ENCODE measurements around the gene MICAL2.

The MICAL2 gene

DNA sequence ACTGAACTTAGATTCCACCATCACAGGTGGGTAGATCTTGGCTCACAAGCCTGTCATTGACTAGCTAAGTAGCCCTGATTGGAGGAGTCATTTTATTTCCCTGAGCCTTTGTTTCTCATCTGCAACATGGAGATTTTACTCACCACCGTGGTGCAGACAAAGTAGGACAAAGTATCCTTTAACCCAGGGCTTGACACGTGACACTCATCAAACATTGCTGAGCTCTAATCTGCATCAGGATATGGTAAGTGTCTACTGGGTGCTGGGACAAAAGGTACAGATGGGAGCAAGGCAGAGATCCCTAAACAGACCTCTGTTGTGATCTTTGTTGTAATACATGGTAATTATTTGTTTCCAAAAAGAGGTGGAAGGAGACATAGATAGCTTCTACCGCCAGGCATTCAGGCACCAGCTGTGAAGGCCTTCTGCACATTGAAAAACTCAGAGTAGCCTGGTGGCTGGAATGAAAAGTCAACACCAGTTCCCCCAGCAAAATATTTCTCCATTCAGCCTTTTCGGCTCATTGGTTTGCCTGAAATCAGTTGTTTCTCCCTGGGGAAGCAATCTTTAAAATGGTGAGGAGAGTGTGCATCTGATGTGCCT lies 18.3 kb upstream of the MICAL2 start:
- DNase-seq, result no peak
- in situ Hi-C loops (cut with HindIII; ENCODE audit: low pct_ligation_motif_present, low pct_unique_long_range_greater_than_20kb, low sequenced_read_pairs), result no loop called here

DNA sequence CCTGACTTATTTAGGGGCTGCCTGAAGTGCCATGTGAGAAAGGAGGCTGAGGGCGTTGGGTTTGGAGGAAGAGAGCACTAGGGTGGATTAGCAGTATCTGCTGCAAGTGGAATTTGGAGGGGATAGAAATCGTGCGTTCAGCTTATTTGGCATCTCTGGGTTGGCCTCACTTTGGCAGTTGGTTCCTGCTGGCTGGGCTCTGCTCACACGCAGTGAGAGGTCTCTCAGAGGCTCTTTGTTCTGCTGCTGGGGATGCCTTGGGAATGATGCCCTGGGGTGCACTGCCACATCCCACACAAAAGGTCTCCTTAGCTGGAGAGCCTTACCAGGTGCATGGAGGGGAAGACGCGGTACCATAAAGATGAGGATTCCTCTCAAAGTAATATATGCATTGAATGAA lies 17.7 kb upstream of the MICAL2 start:
- in situ Hi-C loops (cut with HindIII; ENCODE audit: low pct_ligation_motif_present, low pct_unique_long_range_greater_than_20kb, low sequenced_read_pairs), result no loop called here
- DNase-seq, result no peak

DNA sequence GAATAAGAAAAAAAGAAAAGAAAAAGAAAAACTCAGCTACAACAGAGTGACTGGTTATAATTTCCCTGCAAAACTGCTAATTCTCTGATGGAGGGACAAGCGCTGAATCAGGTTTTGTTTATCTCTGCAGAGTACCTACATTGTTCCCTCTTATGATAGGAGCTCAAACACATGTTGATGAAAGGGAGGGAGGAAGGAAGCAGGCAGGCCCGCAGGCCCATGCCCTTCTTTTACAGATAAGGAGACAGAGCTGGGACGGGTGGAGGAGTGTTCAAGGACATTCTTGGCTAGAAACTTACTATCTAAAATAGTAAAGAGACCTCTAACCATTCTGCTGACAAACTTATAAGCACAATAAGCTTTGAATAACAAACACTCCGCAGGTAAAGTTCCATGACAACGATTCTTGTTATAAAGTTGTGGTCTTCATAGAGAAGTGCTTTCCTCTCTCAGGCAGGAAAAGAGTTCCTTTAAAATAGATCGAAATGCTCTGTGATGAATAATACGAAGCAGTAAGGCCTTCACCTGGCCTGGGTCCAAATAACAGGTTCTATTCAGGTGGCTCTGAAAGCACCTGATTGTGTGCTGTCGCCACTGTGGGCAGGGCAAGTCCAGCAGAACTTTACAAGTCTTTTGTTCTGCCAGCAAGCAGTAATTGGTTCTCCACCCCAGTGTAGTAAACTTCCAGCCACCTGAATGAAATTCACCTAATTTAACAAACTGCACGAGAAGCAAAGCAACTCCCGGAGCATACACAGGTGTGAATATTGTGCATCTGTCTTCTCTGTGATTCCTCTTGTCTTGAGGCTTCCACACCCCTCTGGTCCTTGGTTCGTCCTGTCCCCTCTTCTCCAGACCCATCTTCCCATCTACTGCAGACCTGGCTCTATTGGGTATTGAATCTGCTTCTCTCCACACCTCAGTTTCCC lies 15.3 kb upstream of the MICAL2 start:
- DNase-seq, result no peak
- in situ Hi-C loops (cut with HindIII; ENCODE audit: low pct_ligation_motif_present, low pct_unique_long_range_greater_than_20kb, low sequenced_read_pairs), result no loop called here

DNA sequence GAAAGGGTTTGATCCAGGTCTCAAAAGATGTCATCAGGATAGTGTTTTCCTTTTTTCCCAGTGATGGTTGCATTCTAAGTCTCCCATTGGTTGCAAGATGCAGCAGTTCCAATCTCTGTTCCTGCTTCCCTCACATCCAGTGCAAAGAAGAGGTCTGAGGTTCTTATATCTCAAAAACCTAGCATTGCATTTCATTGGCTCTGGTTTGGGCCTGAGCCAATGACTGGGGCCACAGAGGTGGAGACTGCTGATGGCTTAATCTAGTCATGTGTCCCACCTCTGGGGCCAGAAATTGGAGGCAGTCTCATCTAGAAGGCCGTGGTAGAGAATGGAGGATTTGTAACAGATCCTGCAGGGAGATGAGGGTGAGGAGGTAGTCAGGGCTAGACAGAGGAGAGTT lies 13.2 kb upstream of the MICAL2 start:
- no peak for DNase-seq
- in situ Hi-C loops (cut with HindIII; ENCODE audit: low pct_ligation_motif_present, low pct_unique_long_range_greater_than_20kb, low sequenced_read_pairs), result no loop called here

DNA sequence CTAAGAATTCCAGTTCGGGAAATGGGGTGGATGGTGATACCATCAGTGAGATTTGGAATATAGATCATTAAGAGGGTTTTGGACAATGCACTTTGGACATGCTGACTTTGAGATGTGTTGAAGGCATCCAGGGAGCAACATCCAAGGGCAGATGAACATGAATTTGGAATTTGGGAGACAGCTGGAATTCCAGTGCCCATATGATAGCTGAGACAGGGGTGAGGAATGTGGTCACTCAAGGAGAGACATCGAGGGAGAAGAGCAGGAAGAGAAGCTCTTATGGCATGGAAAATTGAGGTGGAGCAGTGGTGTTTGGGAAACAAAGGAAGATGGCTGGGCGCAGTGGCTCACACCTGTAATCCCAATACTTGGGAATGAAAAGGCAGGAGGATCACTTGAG lies 11.8 kb upstream of the MICAL2 start:
- in situ Hi-C loops (cut with HindIII; ENCODE audit: low pct_ligation_motif_present, low pct_unique_long_range_greater_than_20kb, low sequenced_read_pairs), result no loop called here
- no peak for DNase-seq

DNA sequence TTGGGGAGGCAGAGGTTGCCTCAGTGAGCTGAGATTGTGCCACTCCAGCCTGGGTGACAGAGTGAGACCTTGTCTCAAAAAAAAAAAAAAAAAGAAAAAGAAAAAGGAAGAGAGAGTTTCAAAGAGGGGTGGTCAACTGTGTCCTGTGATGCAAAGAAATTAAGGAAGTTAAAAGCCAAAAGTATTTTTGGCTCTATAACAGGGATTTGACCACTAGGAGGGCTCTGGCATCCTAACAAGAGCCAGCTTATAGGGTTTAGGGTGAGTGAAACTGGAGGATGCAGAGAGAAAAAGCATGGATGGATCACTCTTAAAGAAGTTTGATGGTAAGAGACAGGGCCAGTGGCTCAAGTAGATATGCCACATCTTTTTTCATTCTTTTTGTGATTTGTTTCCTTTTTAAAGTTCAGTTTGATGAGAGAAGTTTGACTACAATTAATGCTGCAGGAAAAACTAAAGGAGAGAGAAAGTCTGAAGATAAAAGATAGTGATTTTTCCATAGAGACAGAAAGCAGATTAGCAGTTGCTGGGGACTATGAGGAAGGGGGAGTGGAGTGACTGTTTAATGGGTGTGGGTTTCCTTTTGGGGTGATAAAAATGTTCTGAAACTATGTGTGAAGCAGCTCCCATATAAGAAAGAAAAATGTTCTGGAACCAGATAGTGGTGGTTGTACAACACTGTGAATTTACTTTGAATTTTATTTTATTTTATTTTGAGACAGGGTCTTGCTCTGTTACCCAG lies 11.1 kb upstream of the MICAL2 start:
- in situ Hi-C loops (cut with HindIII; ENCODE audit: low pct_ligation_motif_present, low pct_unique_long_range_greater_than_20kb, low sequenced_read_pairs), result no loop called here
- no peak for DNase-seq

DNA sequence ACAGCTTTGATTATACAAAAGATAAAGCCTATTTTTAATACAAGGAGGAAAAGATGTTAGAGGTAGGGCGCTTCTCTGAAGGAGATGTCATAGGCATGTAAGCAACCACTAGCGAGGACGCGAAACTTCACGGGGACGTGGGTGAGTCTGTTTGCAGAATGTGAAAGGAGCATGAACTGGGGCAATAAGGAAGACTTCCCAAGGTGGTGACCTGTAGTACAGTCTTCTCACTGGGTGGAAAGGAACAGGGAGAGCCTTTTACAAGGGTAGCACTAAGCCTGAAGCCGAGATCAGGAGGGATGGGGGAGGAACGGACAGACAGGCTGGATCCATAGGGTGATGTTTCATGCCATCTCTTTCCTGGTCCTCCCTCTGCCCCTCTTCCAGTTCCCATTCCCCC lies 10.0 kb upstream of the MICAL2 start:
- no peak for DNase-seq
- in situ Hi-C loops (cut with HindIII; ENCODE audit: low pct_ligation_motif_present, low pct_unique_long_range_greater_than_20kb, low sequenced_read_pairs), result no loop called here

DNA sequence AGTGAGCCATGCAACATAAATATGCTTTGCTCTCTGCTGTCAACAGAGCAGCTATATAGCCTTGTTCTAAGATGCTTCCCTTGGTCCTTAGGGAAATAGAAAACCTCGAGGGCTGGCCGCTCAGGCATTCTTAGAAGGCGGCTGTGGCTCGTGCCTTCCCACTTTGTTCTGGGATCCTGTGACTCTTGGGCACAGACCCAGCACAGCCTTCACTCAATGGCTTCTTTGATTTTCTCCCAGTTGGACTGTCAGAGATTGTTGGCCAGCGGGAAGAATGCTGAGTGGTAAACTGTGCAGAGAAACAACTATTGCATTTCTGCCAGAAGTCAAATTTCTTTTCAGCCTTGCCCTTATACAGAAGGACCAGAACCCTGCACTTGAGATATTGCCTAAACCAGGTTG lies 9.5 kb upstream of the MICAL2 start:
- in situ Hi-C loops (cut with HindIII; ENCODE audit: low pct_ligation_motif_present, low pct_unique_long_range_greater_than_20kb, low sequenced_read_pairs), result no loop called here
- no peak for DNase-seq

DNA sequence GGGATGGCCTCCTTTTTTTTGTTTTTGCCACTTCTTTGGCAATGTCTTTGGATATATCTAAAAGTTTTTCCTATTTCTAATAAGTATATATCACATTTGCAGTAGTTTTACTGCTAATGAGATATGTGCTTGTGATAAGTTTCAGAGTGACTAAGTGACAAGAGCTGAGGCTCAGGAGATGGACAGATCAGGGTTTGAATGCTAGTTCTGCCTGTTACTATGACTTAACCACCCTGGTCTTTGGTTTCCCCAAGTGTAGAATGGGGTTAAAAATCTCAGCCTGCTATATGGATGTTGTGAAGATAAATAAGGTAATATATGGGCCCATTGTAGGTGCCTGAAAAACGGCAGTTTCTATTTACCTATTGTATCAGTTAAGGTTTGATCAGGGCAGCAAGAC lies 9.1 kb upstream of the MICAL2 start:
- in situ Hi-C loops (cut with HindIII; ENCODE audit: low pct_ligation_motif_present, low pct_unique_long_range_greater_than_20kb, low sequenced_read_pairs), result no loop called here
- DNase-seq, result no peak

DNA sequence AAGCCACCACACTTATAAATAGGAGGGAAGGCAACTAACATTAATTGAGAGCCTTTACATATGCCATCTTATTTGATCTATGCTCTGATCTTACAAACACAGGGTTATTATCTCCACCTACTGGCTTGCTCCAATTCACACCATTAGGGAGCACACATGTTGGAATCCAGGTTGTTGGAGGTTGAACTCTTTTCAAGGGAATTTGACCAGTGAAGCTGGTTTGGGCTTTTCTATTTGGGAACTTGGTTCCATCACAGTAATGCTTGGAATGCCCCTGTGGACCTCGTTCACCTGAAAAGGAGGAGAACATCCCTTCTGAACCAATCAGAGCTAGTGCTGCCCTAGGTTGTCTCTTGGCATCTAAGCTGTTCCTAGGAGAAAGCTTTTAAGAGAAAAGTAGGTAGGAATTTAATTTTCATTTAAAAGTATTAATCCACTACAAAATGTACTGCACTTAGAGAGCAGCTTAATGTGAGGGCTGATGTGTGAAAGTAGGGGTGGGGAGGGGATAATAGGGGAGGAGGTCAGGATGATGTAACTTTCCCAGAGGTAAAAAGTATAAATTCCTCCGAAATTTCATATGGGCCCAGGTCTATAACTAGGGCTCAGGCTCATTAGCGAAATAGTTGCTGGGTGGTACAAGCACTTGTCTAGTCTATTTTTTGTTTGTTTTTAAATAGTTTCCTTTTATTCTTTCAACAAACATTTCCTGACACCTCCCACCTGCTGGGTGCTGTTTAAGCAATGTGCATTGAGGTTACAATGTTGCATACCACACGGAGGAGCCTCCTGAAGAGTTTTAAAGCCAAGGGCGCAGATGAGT lies 7.6 kb upstream of the MICAL2 start:
- in situ Hi-C loops (cut with HindIII; ENCODE audit: low pct_ligation_motif_present, low pct_unique_long_range_greater_than_20kb, low sequenced_read_pairs), result no loop called here
- no peak for DNase-seq

DNA sequence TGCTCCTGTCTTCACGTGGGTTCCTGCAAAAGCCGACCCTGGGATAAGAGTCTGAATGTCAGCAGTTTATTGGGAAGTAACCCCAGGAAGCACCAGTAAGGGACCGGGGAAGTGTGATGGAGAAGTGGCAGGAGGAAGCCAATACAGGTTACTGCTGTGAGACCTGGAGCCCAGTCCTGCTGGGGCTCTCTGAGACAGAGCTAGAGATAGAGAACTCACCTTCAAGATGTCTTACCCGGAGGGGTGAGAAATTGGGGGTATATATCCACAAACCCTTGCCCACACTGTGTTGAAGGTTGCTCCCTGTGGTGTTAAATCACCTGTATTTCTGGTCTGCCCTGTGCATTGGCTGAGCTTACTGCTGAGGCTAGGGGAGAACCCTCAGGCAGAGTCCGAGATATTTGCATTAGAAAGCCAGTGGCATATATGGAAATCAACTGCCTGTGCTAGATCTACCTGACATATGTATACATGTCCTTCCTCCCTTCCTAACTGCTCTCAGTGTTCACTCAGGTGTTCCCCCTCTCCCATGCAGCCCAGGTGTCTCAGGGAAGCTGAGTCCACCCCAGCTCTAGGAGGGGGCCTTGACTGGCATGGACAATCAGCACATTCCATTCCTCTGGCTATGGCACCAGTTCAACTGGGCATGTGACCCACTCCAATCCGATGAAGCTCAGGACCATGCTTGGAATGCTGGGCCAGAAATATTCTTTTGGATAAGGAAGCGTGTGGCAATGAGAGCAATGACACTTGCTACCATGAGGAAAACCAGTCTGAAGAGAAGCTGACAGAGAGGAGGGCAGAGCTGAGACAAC lies 6.8 kb upstream of the MICAL2 start:
- in situ Hi-C loops (cut with HindIII; ENCODE audit: low pct_ligation_motif_present, low pct_unique_long_range_greater_than_20kb, low sequenced_read_pairs), result no loop called here
- no peak for DNase-seq

DNA sequence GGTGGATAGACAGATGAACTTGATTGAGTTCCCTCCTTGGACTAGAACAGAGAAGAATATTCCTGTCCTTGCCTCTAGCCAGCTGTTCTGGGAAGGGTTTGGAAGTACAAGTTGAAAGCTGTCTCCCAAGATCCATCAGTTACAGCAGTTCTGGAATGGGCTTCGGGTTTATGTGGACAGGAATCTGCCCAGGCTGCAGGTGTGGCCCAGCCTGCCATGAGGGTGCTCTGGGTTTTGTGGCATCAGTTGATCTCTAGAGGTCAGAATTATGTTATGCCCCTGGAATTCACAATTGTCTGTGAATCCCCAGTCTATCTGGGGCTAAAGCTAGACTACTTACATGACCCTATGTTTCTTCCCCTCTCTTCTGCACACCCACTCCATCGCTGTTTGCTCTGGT lies 4.9 kb upstream of the MICAL2 start:
- DNase-seq, result no peak
- in situ Hi-C loops (cut with HindIII; ENCODE audit: low pct_ligation_motif_present, low pct_unique_long_range_greater_than_20kb, low sequenced_read_pairs), result no loop called here

DNA sequence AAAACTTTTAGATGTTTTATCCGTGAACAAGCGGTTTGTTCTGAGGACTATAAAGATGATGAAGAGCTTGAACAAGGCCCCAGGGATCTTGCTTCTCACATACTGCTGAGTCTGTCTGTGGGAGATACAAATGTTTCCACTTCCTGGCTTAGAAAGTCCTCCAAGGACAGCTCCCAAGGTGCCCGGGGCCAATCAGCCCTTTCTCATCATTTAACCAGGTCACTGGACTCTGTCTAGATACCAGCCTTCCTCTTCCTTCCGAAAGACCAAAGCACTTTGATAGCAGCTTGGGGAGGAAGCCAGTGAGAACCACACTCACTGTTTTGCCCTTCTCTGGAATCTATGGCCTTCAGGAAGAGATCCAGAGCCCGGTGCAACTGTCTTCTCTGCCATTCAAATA lies 4.3 kb upstream of the MICAL2 start:
- in situ Hi-C loops (cut with HindIII; ENCODE audit: low pct_ligation_motif_present, low pct_unique_long_range_greater_than_20kb, low sequenced_read_pairs), result no loop called here
- no peak for DNase-seq

DNA sequence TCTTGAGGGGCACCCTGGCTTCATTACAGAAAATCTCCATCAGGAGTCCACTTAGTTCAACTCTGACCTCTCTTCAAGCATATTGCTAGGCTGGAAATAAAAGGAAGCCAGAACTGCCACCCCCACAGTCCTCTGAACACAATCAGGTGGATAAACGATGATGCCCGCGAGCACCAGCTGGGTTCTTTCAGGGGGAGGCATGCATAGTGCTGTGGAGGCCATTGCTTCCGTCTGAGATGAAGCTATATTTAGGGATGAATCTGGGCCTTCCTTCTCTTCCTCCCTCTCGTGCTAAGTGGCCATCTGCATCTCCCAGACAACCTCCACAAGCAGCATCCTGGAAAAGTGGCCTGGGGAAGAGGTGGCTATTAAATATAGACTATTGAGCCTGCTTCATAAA lies 3.9 kb upstream of the MICAL2 start:
- DNase-seq, result no peak
- in situ Hi-C loops (cut with HindIII; ENCODE audit: low pct_ligation_motif_present, low pct_unique_long_range_greater_than_20kb, low sequenced_read_pairs), result no loop called here

DNA sequence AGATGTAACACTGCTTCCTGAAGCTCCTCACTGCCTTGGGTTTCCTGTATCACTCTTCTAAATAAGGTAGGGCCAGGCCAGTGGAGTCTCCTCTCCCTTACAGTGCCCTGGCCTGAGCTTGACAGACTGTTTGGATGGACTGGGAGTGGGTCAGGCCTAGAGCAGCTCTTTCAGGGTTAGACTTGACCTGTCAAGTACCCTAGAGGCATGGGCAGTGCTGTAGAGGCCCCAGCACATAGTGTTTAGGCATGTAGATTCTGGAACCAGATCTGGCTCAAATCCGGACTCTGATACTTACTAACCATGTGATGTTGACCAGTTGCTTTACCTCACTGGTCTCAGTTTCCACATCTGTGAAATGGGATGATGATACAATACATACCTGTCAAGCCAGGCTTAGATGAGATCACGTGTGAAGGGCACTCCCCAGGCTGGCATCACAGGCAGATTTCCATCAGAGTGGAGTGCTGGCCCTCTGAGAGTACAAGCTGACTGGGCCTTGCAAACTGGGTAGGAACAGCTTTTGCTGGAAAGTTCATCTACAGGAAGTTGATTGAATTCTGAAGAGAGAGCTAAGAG lies 1.4 kb upstream of the MICAL2 start:
- in situ Hi-C loops (cut with HindIII; ENCODE audit: low pct_ligation_motif_present, low pct_unique_long_range_greater_than_20kb, low sequenced_read_pairs), result no loop called here
- no peak for DNase-seq

DNA sequence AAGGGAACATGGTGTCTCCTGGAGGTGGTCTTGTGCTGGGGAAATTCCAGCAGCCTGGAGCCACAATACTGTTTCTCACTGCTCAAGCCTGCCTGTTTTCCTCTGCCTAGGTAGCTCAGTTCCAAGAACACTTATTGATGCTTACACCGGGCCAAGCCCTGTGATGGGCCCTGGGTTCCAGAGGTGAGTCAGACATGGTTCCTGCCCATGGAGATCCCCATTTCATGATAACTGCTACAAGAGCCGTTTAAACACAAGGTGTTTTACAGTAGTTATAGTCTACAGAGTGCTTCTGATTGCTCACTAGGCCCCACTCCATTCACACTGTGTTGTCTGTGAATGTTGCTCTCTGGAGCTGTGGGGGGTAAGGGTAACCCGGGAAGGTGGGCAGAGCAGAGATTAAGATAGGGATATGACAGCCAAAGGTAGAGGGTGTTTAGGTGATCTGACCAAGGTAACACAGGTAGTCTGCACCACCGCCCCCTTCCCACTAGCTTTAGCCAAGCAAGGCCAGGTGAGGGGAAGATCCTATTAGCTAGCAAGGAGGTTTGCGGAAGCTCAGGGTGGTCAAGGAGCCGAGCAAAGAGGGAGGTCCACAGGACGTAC lies 696 bp upstream of the MICAL2 start:
- no peak for DNase-seq
- in situ Hi-C loops (cut with HindIII; ENCODE audit: low pct_ligation_motif_present, low pct_unique_long_range_greater_than_20kb, low sequenced_read_pairs), result no loop called here

DNA sequence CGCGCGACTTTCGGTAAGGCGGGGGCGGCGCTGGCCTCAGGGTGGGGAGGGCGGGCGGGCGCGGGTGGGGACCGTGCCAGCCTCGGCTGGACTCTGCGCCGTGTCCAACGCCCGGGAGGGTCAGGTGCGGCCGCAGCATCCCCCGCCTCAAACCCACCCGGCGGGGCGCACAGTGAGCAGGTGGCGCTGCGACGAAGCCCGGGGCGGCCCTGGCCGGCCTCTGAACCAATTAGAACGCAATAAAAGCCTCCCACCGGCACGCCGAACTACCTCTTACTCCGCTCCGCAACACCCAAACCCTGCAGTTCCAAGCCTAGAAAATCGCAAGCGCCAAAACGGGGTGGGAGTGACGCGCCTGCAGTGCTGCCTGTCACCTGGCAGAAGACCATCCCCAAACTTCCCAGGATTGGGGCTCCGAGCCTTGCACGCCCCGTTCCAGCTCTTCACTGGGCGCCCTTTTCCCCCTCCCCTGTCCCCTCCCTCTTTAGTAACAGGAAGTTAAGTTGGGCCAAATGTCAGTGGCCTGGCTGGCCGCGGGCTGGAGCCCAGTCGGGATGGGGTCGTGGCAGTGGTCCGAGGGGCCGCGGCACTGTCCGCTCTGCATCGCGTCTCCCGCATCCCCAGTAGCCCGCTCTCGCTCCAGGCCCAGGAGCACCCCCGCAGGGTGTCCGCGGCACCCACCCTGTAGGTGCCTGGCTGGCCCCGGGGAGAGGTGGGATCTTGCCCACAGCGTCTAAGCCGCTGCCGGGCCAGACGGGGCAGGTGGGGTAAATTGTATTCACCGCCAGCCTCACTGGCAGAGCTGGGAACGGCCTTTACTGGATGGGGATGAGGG lies 541 bp downstream of the MICAL2 start:
- in situ Hi-C loops (cut with HindIII; ENCODE audit: low pct_ligation_motif_present, low pct_unique_long_range_greater_than_20kb, low sequenced_read_pairs), result no loop called here
- DNase-seq, result no peak

All from ACHN (cell line).